Ovary (tissue), 9 donors: ENCODE data around the gene EFNA5. TPM values are rescaled to one million over a fixed set of nuclear protein-coding genes. Genes with fewer than 3 reads are reported as not detected.

ENCODE experiments used
- DNase-seq, 5 donors: peaks; one replicate each; pipeline ENCODE4 v3.0.0-alpha.2; 2019 to 2020
- H3K27ac ChIP-seq, 2 donors: fragments of 200-600 bp; one replicate each; pipeline versions ENCODE4 v1.5.1 to v1.8.0; 2019 to 2022
- H3K27me3 ChIP-seq: fragments of 200-600 bp; one replicate; pipeline ENCODE4 v1.8.0; 2022
- H3K36me3 ChIP-seq: fragments of 200-600 bp; sonication (generic); one replicate; pipeline ENCODE4 v1.5.1; 2019
- H3K4me1 ChIP-seq: one replicate; pipeline ENCODE4 v1.8.1; 2013; ENCODE audit warnings: mild to moderate bottlenecking, moderate library complexity; ENCODE audit not compliant: insufficient read depth
- H3K4me3 ChIP-seq: fragments of 200-600 bp; sonication (generic); one replicate; pipeline ENCODE4 v1.5.1; 2017
- H3K9me3 ChIP-seq, 2 donors: fragments of 200-600 bp in 1 of 2; sonication (generic) in 1 of 2; one replicate each; pipeline versions ENCODE4 v1.5.1 to v1.8.1; 2013 to 2019; ENCODE audit warnings: mild to moderate bottlenecking in 1 of 2, moderate library complexity in 1 of 2
- EP300 ChIP-seq: sonication (generic); formaldehyde crosslinking; IDR thresholded peaks from one replicate; pipeline ENCODE4 v1.6.1; 2017; ENCODE audit warnings: antibody characterized with exemption
- POLR2A ChIP-seq: fragments of 450-650 bp; IDR thresholded peaks from one replicate; pipeline ENCODE4 v1.6.1; 2017; ENCODE audit warnings: antibody characterized with exemption, mild to moderate bottlenecking, moderate library complexity
- WGBS, 3 donors: extraction: QIAGEN DNeasy Blood & Tissue Kit in 1 of 3; methylation state at CpG; one replicate each; pipeline versions ENCODE4 v1.1.5 to v1.1.7; 2013 to 2017; 5-methylcytosine and 5-hydroxymethylcytosine counted together
- intact Hi-C, 4 donors: fragments of 100-400 bp; cut with DNase I; formaldehyde crosslinking; loops; one replicate each; pipeline versions ENCODE4 v1.11.0 to v1.15.1; 2022 to 2023
- polyA plus RNA-seq, 2 donors: library from polyadenylated mRNA; stranded (reverse); fragments of 200-250 nt in 1 of 2; fragments of 350-450 nt in 1 of 2; fragmentation: Illumina TruSeq in 1 of 2; extraction: RNeasy Lipid Tissue Mini Kit (QIAGEN cat#74804) in 1 of 2; gene quantifications; one replicate each; pipeline ENCODE4 v1.2.3, GENCODE V29; 2013 to 2014
- total RNA-seq, 7 donors: library from RNA; depleted of rRNA in 2 of 7; stranded (reverse); fragments of >200 nt in 2 of 7; fragmentation: NEBNext Ultra II Directional in 3 of 7; extraction: Animal tissue kit (Norgen Biotek cat#: 25700) in 3 of 7; gene quantifications; one replicate each; pipeline versions ENCODE4 v1.1.0 to v1.2.4, GENCODE V29; 2016 to 2023
- TF ChIP-seq, protein P1 (sequence below), 3 donors: fragments of 450-650 bp in 2 of 3; fragments of 200-600 bp in 1 of 3; IDR thresholded peaks; one replicate each; pipeline versions ENCODE4 v1.5.1 to v1.8.0; 2016 to 2022; ENCODE audit warnings: antibody characterized with exemption in 3 of 3, mild to moderate bottlenecking in 1 of 3
- donor health status: DM: no; HTN: no; CAD: no; lungs with moderate emphysema.
- donor health status: DM: no; HTN: no; CAD: no.
- donor health status: Bipolar disorder and iron deficiency.
- donor health status: DM: yes; HTN: yes; CAD: no.
- donor health status: DM: no; HTN: no; CAD: no.
- donor health status: DM: yes; HTN: yes; CAD: no.

EFNA5 gene
- total and polyA plus RNA-seq, 9 donors = 1.5 to 20.6 (median 7.7) TPM

DNA sequence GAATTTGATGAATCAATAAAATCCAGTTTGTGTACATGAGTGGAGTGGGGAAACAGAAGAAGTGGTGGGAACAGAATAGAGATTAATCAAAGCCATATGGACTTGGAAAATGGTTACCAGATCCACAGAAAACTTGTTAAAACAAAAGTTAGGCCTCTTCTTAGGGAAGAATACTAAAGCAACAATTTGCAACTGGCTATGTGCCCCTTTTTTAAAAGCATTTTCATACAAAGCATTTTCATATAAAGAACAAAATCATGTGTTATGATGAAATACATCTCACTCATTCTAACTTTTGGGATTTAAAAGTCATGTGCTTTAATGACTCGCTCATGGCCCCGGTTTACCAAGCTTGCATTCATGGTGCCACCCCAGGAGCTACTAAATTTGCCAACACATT, 276.9 kb downstream of the EFNA5 start:
- Histone ChIP-seq H3K4me3 (no peak overlapping the region), H3K4me1 (no peaks in the 10 kb centered on the region), H3K27me3 (no peaks in the 10 kb centered on the region), H3K27ac (no peak overlapping the region), H3K36me3 (no peaks in the 10 kb centered on the region), H3K9me3 (no peaks in the 10 kb centered on the region)
- intact Hi-C loops = no loop called here
- TF ChIP-seq, protein P1, sequence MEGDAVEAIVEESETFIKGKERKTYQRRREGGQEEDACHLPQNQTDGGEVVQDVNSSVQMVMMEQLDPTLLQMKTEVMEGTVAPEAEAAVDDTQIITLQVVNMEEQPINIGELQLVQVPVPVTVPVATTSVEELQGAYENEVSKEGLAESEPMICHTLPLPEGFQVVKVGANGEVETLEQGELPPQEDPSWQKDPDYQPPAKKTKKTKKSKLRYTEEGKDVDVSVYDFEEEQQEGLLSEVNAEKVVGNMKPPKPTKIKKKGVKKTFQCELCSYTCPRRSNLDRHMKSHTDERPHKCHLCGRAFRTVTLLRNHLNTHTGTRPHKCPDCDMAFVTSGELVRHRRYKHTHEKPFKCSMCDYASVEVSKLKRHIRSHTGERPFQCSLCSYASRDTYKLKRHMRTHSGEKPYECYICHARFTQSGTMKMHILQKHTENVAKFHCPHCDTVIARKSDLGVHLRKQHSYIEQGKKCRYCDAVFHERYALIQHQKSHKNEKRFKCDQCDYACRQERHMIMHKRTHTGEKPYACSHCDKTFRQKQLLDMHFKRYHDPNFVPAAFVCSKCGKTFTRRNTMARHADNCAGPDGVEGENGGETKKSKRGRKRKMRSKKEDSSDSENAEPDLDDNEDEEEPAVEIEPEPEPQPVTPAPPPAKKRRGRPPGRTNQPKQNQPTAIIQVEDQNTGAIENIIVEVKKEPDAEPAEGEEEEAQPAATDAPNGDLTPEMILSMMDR (IDR thresholded peaks at IDR 0.05) = no peak
- TF ChIP-seq EP300 (no peak), POLR2A (no peak)
- no peak for DNase-seq
- 77 to 86% (median 80%) methylated on average over 2 of the region's 2 CpGs for WGBS, 3 donors

DNA sequence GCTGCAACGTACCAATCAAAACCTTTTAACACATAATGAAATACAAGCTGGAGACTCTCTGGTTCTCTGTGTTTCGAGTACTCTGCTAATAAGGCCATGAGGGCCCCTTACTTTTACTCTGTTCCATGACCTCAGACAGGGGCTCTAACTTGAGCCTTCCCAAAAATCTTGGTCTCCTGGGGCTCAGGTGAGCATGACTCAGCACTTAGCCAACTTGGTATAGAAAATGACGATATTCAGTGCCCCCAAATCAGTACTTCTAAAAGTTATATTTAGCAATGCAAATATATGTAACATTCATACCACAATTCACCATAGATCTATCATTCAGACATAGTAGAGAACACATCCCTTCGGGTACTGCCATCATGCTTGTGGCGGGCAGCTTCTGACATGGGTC, 278.9 kb downstream of the EFNA5 start:
- no peaks in the 10 kb centered on the region for H3K4me1 ChIP-seq
- no peak for DNase-seq
- H3K27ac ChIP-seq = no peak overlapping the region
- TF ChIP-seq EP300 = no peak
- TF ChIP-seq, protein P1 (IDR thresholded peaks at IDR 0.05) = no peak
- TF ChIP-seq POLR2A = no peak
- no peaks in the 10 kb centered on the region for H3K9me3 ChIP-seq
- H3K27me3 ChIP-seq = no peaks in the 10 kb centered on the region
- intact Hi-C loops = no loop called here
- no peak overlapping the region for H3K4me3 ChIP-seq
- WGBS, 3 donors = 94 to 97% (median 96%) methylated on average over 5 of the region's 5 CpGs
- H3K36me3 ChIP-seq = no peaks in the 10 kb centered on the region

DNA sequence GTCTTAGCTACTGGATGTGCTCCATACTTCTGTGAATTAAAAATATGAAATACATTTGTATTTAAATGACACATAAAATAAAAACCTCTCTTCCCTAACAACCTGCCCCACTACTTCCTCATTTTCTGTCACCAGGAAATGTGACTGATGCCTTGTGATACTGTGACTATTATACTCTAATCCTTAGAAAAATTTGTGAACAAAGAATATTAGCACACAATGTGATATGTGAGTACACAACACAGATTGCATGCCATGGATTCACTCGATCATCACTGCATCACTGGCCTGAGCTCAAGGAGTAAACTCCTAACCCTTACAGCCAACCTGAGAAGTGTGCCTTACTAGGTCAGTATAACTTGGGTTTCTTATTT, 281.0 kb downstream of the EFNA5 start:
- H3K27ac ChIP-seq = no peak overlapping the region
- no peaks in the 10 kb centered on the region for H3K36me3 ChIP-seq
- WGBS, 3 donors = 77 to 87% (median 78%) methylated on average over 1 of the region's 1 CpG
- no peak overlapping the region for H3K4me3 ChIP-seq
- intact Hi-C loops = no loop called here
- no peaks in the 10 kb centered on the region for H3K4me1 ChIP-seq
- TF ChIP-seq EP300 = no peak
- no peak for TF ChIP-seq POLR2A
- TF ChIP-seq, protein P1 (IDR thresholded peaks at IDR 0.05) = no peak
- no peaks in the 10 kb centered on the region for H3K27me3 ChIP-seq
- no peaks in the 10 kb centered on the region for H3K9me3 ChIP-seq
- no peak for DNase-seq

DNA sequence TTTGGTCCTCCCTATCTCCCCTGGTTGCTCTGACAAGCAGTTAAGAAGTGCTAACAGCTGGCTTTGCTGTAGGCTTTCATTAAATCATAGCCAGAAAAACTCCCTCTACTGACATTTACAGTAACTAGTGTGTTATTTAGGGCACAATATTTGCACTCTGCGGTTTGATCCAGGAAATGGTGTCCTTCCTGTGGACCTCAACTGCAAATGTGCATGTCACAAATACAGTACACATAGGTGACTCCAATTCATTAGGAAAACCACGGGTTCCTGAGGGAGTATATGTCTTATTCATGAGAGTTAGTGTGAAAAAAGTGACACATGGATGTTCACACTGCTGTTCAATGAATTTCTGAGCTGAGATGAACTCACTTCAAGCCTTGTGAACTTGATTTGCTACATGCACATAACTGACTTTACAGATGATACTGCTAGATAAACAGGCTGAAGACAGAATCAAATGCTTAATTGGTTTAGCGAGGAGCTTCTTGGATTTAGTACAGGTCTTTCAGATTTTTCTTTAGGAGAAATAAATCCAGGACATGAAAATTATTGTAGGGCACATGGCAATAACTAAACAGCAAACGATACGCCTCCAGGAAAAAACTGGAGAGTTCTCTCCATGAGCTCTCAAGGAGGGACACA, 281.5 kb downstream of the EFNA5 start:
- no peaks in the 10 kb centered on the region for H3K4me1 ChIP-seq
- DNase-seq = no peak
- no peaks in the 10 kb centered on the region for H3K36me3 ChIP-seq
- WGBS, 3 donors = 47 to 56% (median 52%) methylated on average over 5 of the region's 5 CpGs
- intact Hi-C loops = no loop called here
- TF ChIP-seq EP300 (no peak), POLR2A (no peak)
- TF ChIP-seq, protein P1 (IDR thresholded peaks at IDR 0.05) = no peak
- no peaks in the 10 kb centered on the region for H3K27me3 ChIP-seq
- H3K4me3 ChIP-seq = no peak overlapping the region
- H3K27ac ChIP-seq = no peak overlapping the region
- H3K9me3 ChIP-seq = no peaks in the 10 kb centered on the region
